Thyroid gland (tissue), 4 donors: ENCODE data around the gene CWC27. TPM values are rescaled to one million over a fixed set of nuclear protein-coding genes. Genes with fewer than 3 reads are reported as not detected.

ENCODE experiments used
- DNase-seq, 2 donors: peaks; one replicate each; pipeline ENCODE4 v3.0.0-alpha.2; 2019
- H3K27ac ChIP-seq, 3 donors: fragments of 200-600 bp; sonication (generic); 1 replicate in 2 of 3; 2 replicates in 1 of 3; pipeline ENCODE4 v1.5.1; 2016 to 2019; ENCODE audit warnings: mild to moderate bottlenecking in 1 of 3, moderate library complexity in 1 of 3
- H3K27me3 ChIP-seq: fragments of 200-600 bp; sonication (generic); one replicate; pipeline ENCODE4 v1.5.1; 2019
- H3K36me3 ChIP-seq, 2 donors: fragments of 200-600 bp; sonication (generic); one replicate each; pipeline ENCODE4 v1.5.1; 2016 to 2019
- H3K4me1 ChIP-seq, 2 donors: fragments of 200-600 bp; sonication (generic); one replicate each; pipeline ENCODE4 v1.5.1; 2017 to 2019
- H3K4me3 ChIP-seq, 3 donors: fragments of 200-600 bp; sonication (generic); replicated peaks in 1 of 3; 1 replicate in 2 of 3; 2 replicates in 1 of 3; pipeline ENCODE4 v1.5.1; 2016; ENCODE audit warnings: mild to moderate bottlenecking in 1 of 3
- H3K9me3 ChIP-seq: fragments of 200-600 bp; sonication (generic); one replicate; pipeline ENCODE4 v1.5.1; 2017
- POLR2A ChIP-seq, 2 donors: fragments of 450-650 bp; IDR thresholded peaks; one replicate each; pipeline ENCODE4 v1.6.1; 2017; ENCODE audit warnings: antibody characterized with exemption in 2 of 2, mild to moderate bottlenecking in 2 of 2, moderate library complexity in 1 of 2
- WGBS, 2 donors: methylation state at CpG; one replicate each; pipeline ENCODE4 v1.1.5; 2017; 5-methylcytosine and 5-hydroxymethylcytosine counted together
- intact Hi-C: fragments of 100-400 bp; cut with DNase I; formaldehyde crosslinking; loops from one replicate; pipeline ENCODE4 v1.15.1; 2023
- total RNA-seq, 4 donors: library from RNA; depleted of rRNA; stranded (reverse); fragments of >200 nt; gene quantifications; one replicate each; pipeline ENCODE4 v1.2.3, GENCODE V29; 2016
- TF ChIP-seq, protein P1 (sequence below), 6 experiments: fragments of 200-600 bp in 3 of 6; fragments of 450-650 bp in 3 of 6; sonication (generic) in 3 of 6; IDR thresholded peaks; one replicate each; pipeline ENCODE4 v1.5.1; 2016 to 2019; ENCODE audit warnings: antibody characterized with exemption in 6 of 6, mild to moderate bottlenecking in 2 of 6, inconsistent platforms in 1 of 6, moderate library complexity in 1 of 6

CWC27 gene
- total RNA-seq, 4 donors from 2014 or later, result 15.0 to 24.3 (median 16.7) TPM

DNA sequence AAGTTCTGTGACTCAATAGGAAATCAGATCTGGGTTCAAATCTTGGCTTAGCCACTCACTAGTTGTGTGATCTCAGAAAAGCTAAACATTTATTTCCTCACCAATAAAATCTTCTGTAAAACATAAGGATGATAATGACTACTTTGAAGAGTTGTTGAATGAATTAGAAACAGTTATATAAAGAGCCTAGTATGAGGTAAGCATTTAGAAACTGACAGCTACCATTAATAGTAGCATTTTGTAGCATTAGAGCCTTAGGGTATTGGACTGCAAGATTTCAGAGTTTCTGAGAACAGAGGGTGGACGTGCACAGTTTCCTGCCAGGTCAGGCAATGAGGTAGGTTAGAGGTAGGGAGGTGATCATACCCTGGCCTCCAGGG lies 293.2 kb downstream of the CWC27 start:
- Histone ChIP-seq H3K9me3 (no peaks in the 10 kb centered on the region), H3K27me3 (no peaks in the 10 kb centered on the region), H3K4me3 (no peak overlapping the region), H3K27ac (no peak overlapping the region), H3K4me1 (no peaks in the 10 kb centered on the region), H3K36me3 (no peaks in the 10 kb centered on the region)
- no peak for DNase-seq
- TF ChIP-seq POLR2A (IDR thresholded peaks at IDR 0.05), result no peak
- TF ChIP-seq, protein P1, sequence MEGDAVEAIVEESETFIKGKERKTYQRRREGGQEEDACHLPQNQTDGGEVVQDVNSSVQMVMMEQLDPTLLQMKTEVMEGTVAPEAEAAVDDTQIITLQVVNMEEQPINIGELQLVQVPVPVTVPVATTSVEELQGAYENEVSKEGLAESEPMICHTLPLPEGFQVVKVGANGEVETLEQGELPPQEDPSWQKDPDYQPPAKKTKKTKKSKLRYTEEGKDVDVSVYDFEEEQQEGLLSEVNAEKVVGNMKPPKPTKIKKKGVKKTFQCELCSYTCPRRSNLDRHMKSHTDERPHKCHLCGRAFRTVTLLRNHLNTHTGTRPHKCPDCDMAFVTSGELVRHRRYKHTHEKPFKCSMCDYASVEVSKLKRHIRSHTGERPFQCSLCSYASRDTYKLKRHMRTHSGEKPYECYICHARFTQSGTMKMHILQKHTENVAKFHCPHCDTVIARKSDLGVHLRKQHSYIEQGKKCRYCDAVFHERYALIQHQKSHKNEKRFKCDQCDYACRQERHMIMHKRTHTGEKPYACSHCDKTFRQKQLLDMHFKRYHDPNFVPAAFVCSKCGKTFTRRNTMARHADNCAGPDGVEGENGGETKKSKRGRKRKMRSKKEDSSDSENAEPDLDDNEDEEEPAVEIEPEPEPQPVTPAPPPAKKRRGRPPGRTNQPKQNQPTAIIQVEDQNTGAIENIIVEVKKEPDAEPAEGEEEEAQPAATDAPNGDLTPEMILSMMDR (IDR thresholded peaks at IDR 0.05), result no peak
- 88 to 94% methylated on average over 1 of the region's 1 CpG for WGBS, 2 donors
- intact Hi-C loops, result no loop called here

DNA sequence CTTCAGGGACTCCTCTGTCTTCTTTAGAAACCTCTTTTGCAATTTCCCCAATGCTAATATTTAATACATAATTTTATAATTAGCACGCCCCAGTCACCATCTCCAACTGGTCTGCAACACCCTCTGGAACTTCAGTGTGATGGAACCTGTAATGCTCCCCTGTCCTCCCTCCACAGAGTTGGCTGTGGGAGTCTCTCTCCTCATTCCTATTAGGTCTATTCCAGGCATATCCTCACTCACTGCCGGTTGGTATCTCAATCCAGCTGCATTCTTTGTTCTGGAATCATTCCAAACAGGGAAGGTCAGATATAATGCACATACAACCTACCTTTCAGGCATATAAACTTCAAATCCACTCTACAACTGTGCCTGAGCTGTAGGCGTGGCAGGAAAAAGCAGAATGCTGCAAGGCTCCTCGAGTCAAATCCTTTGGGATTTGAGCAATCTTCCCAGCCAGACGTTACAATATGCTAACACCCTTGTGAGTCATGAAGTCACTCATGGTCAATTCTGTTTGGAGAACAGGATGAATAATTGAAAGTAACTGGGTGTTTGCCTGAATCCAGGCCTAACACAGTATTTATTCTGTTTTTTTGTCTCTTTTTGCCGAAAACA lies 293.8 kb downstream of the CWC27 start:
- Histone ChIP-seq H3K36me3 (no peaks in the 10 kb centered on the region), H3K4me3 (no peak overlapping the region), H3K27me3 (no peaks in the 10 kb centered on the region), H3K4me1 (no peaks in the 10 kb centered on the region), H3K9me3 (no peaks in the 10 kb centered on the region), H3K27ac (peak overlapping the region in 1 of 3 donors; percentile 48)
- 68 to 70% methylated on average over 6 of the region's 6 CpGs for WGBS, 2 donors
- peak; percentile 2 to 5 for DNase-seq
- TF ChIP-seq, protein P1 (IDR thresholded peaks at IDR 0.05), result no peak
- TF ChIP-seq POLR2A (IDR thresholded peaks at IDR 0.05), result no peak
- intact Hi-C loops, result no loop called here

DNA sequence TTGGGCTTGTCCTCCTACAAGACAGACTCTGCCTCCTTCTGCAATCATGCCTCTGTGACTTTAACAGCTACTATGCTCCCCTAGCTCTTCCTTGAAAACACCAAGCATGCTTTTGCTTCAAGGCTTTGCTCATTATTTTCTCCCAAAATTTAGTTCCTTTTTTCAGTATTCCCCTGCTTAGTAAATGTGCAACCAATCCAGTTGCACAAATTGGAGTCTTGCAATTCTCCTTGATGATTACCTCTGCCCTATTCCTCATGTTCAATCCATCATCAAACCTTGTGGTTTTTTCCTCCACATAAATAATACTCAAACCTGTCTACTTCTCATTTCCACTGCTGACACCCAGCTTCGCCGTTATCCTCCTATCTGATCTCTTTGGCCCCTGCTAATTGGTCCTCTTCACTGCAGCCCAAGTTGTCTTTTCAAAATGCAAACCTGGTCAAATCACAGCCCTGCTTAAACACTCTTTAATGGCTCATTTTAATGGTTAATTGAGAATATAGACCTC lies 296.3 kb downstream of the CWC27 start:
- WGBS, 2 donors, result 87 to 88% methylated on average over 2 of the region's 2 CpGs
- intact Hi-C loops, result no loop called here

DNA sequence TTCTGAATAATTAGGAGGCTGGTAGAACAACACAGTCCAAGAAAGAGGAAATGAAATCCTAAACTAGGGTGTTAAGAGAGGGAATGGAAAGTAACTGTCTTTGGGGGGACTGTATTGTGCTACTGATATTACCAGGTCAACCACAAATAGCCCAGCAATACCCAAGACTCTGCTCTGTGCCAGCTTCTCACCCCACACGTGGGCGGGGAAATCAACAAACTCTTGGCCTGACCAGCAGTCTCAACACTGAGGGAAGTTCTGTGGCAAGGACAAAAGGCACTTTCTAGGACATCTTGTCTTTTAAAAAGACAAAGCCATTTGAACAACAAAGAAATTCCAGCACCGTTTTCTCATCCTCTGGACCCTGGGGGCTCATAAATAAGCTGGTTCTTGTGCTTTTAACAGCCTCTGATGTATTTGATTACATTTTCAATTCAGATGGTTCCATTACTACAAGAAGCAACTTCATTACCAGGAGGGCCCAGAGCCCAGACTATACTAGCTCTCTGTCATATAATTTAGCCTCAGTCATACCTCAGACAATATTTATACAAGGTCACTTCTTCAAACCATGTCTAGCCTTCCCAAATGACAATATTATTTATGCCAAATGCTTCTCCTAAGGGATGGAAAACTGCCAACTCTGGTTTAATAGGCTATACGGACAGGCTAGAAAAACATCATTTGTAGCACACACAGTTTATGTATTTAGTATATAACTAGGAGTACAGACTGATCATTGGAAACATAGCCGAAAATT lies 297.8 kb downstream of the CWC27 start:
- WGBS, 2 donors, result 48 to 58% methylated on average over 5 of the region's 5 CpGs
- TF ChIP-seq, protein P1 (IDR thresholded peaks at IDR 0.05), result no peak
- TF ChIP-seq POLR2A (IDR thresholded peaks at IDR 0.05), result no peak
- no peak for DNase-seq
- H3K27ac ChIP-seq, result no peak overlapping the region
- no peaks in the 10 kb centered on the region for H3K9me3 ChIP-seq
- H3K27me3 ChIP-seq, result no peaks in the 10 kb centered on the region
- H3K36me3 ChIP-seq, result no peaks in the 10 kb centered on the region
- no peak overlapping the region for H3K4me3 ChIP-seq
- intact Hi-C loops, result no loop called here
- no peaks in the 10 kb centered on the region for H3K4me1 ChIP-seq

More for the DNA sequence above, 296.3 kb downstream of the CWC27 start:
- H3K4me3 ChIP-seq, result no peak overlapping the region
- no peak for DNase-seq
- TF ChIP-seq, protein P1 (IDR thresholded peaks at IDR 0.05), result no peak
- no peak for TF ChIP-seq POLR2A (IDR thresholded peaks at IDR 0.05)
- H3K9me3 ChIP-seq, result no peaks in the 10 kb centered on the region
- no peak overlapping the region for H3K27ac ChIP-seq
- no peaks in the 10 kb centered on the region for H3K27me3 ChIP-seq
- no peaks in the 10 kb centered on the region for H3K36me3 ChIP-seq
- H3K4me1 ChIP-seq, result no peaks in the 10 kb centered on the region

DNA sequence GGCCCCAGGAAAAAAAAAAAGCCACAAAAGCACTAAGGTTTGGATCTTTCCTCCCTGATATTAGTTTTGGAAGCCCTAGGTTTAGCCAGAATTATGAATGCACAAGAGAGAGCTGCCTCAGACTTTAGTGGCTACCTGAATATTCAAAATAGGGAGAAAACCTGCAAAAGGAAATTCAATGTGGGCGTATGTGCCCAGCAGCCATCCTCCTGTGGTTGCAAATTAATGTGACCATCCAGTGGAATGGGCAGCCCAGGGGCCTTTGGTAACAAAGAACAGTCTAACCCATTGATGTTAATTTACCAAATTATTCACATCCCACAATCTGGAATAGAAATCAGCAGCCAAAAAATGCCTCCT lies 298.4 kb downstream of the CWC27 start:
- H3K27ac ChIP-seq, result no peak overlapping the region
- WGBS, 2 donors, result 89 to 93% methylated on average over 1 of the region's 1 CpG
- intact Hi-C loops, result no loop called here
- H3K4me3 ChIP-seq, result no peak overlapping the region
- TF ChIP-seq POLR2A (IDR thresholded peaks at IDR 0.05), result no peak
- TF ChIP-seq, protein P1 (IDR thresholded peaks at IDR 0.05), result no peak
- H3K27me3 ChIP-seq, result no peaks in the 10 kb centered on the region
- H3K4me1 ChIP-seq, result no peaks in the 10 kb centered on the region
- H3K36me3 ChIP-seq, result no peaks in the 10 kb centered on the region
- DNase-seq, result no peak
- H3K9me3 ChIP-seq, result no peaks in the 10 kb centered on the region
